Progenitor cell of endocrine pancreas (in vitro differentiated cells): ENCODE data around the gene RAPGEF2. TPM values are rescaled to one million over a fixed set of nuclear protein-coding genes. Genes with fewer than 3 reads are reported as not detected.
A peak's percentile ranks its signal among the peaks of the same experiment; 100 is the strongest.

ENCODE experiments used
- DNase-seq: peaks from one replicate; pipeline ENCODE4 v3.0.0; 2021; ENCODE audit warnings: low spot score; ENCODE audit not compliant: unreplicated experiment
- H3K27ac Mint-ChIP-seq: 2 replicates; pipeline ENCODE4 v1.8.0; 2021; ENCODE audit warnings: mild to moderate bottlenecking, moderate library complexity, mixed read lengths
- H3K27me3 Mint-ChIP-seq: 2 replicates; pipeline ENCODE4 v1.8.0; 2021; ENCODE audit warnings: mixed read lengths
- H3K36me3 Mint-ChIP-seq: 2 replicates; pipeline ENCODE4 v1.8.0; 2022; ENCODE audit warnings: mixed read lengths; ENCODE audit not compliant: insufficient read depth
- H3K4me1 Mint-ChIP-seq: 2 replicates; pipeline ENCODE4 v1.8.0; 2021; ENCODE audit warnings: low read depth, mixed read lengths
- H3K4me3 Mint-ChIP-seq: 2 replicates; pipeline ENCODE4 v1.8.0; 2021; ENCODE audit warnings: low read depth, mild to moderate bottlenecking, moderate library complexity, mixed read lengths
- H3K9me3 Mint-ChIP-seq: 2 replicates; pipeline ENCODE4 v1.8.0; 2021; ENCODE audit warnings: low read depth, mixed read lengths
- CTCF ChIP-seq: fragments of 200-600 bp; sonication (generic); IDR thresholded peaks from one replicate; pipeline ENCODE4 v1.5.0; 2021; ENCODE audit warnings: antibody characterized with exemption, mild to moderate bottlenecking; ENCODE audit not compliant: unreplicated experiment
- total RNA-seq: library from RNA; stranded (reverse); gene quantifications from 2 replicates; pipeline ENCODE4 v1.2.1, GENCODE V29; 2021

The RAPGEF2 gene
- total RNA-seq, 1 donor from 2014 or later: 68.9 TPM

- DNase-seq: no peak
- Mint-ChIP-seq H3K9me3 (no peaks in the 10 kb centered on the region), H3K36me3 (no peaks in the 10 kb centered on the region), H3K27ac (no peak overlapping the region), H3K27me3 (no peaks in the 10 kb centered on the region), H3K4me1 (peaks cover 12% of the 10 kb centered on the region), H3K4me3 (no peak overlapping the region)
- TF ChIP-seq CTCF: no peak
Observed at GRCh38 chr4:159293811-159294515, 191.1 kb downstream of the RAPGEF2 start.

DNA sequence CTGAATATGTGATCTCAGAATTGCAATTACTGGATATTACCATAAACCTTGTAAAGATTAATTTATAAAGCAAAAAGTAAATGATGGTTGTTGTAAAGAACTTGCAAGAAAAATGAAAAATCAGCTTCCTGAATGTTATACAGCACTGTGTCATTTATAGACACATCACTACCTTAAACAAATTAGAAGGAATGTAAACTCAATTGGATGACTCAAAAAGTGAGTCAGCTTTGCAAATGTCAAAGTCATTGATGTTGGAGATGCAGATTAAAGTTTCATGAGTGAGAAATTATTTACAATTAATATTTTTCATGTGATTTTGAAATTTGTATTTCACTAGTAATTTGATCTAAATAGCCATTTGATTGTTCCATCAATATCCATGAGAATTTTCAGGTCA, 193.2 kb downstream of the RAPGEF2 start:
- peaks cover 12% of the 10 kb centered on the region for H3K4me1 Mint-ChIP-seq

GRCh38 chr4:159297091-159297490, 194.2 kb downstream of the RAPGEF2 start:
- peaks cover 11% of the 10 kb centered on the region for H3K4me1 Mint-ChIP-seq
- H3K4me3 Mint-ChIP-seq: no peak overlapping the region
- H3K36me3 Mint-ChIP-seq: no peaks in the 10 kb centered on the region
- no peaks in the 10 kb centered on the region for H3K27me3 Mint-ChIP-seq
- no peaks in the 10 kb centered on the region for H3K9me3 Mint-ChIP-seq
- TF ChIP-seq CTCF: no peak
- no peak overlapping the region for H3K27ac Mint-ChIP-seq
- DNase-seq: no peak

More for the DNA sequence above, 193.2 kb downstream of the RAPGEF2 start:
- H3K9me3 Mint-ChIP-seq: no peaks in the 10 kb centered on the region
- TF ChIP-seq CTCF: no peak
- no peak overlapping the region for H3K27ac Mint-ChIP-seq
- H3K4me3 Mint-ChIP-seq: no peak overlapping the region
- no peaks in the 10 kb centered on the region for H3K27me3 Mint-ChIP-seq
- H3K36me3 Mint-ChIP-seq: no peaks in the 10 kb centered on the region
- DNase-seq: no peak

- TF ChIP-seq CTCF: no peak
- no peaks in the 10 kb centered on the region for H3K27me3 Mint-ChIP-seq
- peaks cover 11% of the 10 kb centered on the region for H3K4me1 Mint-ChIP-seq
- H3K4me3 Mint-ChIP-seq: no peak overlapping the region
- no peaks in the 10 kb centered on the region for H3K9me3 Mint-ChIP-seq
- H3K36me3 Mint-ChIP-seq: no peaks in the 10 kb centered on the region
- no peak for DNase-seq
- peak overlapping the region; percentile 27 for H3K27ac Mint-ChIP-seq
Observed at GRCh38 chr4:159298502-159298901, 195.6 kb downstream of the RAPGEF2 start.

DNA sequence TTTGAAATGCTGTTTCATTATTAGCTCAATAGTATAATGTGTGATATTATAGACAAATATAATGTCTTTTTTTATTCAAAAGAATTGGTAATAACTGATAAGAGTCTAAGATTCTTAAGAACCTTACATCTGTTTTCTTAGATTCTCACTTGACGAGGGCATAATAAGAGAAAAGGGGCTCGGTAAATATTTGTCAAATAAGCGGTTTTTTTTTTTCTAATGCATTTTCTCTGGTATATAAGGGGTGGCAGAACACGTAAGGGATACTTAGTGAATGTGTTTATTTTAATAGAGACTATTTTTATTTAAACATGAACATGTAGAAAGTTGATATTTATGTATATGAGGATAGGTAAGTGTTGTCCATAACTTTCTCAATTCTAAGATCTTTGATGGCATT, 200.6 kb downstream of the RAPGEF2 start:
- Mint-ChIP-seq H3K27ac (no peak overlapping the region), H3K27me3 (no peaks in the 10 kb centered on the region), H3K9me3 (peaks cover 16% of the 10 kb centered on the region), H3K36me3 (peaks cover 18% of the 10 kb centered on the region), H3K4me3 (no peak overlapping the region), H3K4me1 (peaks cover 2% of the 10 kb centered on the region)
- TF ChIP-seq CTCF: no peak
- no peak for DNase-seq
